Activated T-cell treated with anti-CD3 and anti-CD28 coated beads for 1 hour (primary cell): ENCODE data around the gene PHLPP2.

Experiments
- DNase-seq: peaks from one replicate; pipeline ENCODE4 v3.0.0-alpha.2; 2020; ENCODE audit warnings: low read depth

Gene PHLPP2, protein sequence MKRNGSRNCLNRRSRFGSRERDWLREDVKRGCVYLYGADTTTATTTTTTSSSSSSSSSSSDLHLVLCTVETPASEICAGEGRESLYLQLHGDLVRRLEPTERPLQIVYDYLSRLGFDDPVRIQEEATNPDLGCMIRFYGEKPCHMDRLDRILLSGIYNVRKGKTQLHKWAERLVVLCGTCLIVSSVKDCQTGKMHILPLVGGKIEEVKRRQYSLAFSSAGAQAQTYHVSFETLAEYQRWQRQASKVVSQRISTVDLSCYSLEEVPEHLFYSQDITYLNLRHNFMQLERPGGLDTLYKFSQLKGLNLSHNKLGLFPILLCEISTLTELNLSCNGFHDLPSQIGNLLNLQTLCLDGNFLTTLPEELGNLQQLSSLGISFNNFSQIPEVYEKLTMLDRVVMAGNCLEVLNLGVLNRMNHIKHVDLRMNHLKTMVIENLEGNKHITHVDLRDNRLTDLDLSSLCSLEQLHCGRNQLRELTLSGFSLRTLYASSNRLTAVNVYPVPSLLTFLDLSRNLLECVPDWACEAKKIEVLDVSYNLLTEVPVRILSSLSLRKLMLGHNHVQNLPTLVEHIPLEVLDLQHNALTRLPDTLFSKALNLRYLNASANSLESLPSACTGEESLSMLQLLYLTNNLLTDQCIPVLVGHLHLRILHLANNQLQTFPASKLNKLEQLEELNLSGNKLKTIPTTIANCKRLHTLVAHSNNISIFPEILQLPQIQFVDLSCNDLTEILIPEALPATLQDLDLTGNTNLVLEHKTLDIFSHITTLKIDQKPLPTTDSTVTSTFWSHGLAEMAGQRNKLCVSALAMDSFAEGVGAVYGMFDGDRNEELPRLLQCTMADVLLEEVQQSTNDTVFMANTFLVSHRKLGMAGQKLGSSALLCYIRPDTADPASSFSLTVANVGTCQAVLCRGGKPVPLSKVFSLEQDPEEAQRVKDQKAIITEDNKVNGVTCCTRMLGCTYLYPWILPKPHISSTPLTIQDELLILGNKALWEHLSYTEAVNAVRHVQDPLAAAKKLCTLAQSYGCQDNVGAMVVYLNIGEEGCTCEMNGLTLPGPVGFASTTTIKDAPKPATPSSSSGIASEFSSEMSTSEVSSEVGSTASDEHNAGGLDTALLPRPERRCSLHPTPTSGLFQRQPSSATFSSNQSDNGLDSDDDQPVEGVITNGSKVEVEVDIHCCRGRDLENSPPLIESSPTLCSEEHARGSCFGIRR (N-terminal part only)

DNA sequence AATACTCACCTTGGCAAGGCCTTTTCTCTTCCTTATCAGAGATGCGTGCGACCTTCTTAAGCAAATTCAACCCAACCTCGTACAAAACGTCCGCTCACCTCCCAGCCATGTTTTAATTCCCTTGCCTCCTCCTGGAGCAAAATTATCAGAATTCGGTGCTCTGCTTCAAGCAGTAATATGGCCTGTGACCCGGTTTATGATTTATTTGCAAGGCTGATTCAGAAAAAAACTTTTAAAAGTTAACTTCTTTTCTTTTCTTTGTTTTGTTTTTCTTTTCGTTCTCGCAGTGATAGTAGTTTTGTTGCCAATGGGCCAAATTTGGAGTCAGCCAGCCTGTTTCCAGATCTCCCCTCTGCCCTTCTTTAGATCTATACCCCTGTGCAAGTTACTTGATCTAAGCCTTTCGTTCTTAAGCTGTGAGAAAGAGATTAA is at the start of gene PHLPP2:
TSS of gene PHLPP2 (minus strand) at position 382 of the 432 bp plus-strand sequence. CDS start 9,906 bp downstream, outside the sequence.
- no peak for DNase-seq

DNA sequence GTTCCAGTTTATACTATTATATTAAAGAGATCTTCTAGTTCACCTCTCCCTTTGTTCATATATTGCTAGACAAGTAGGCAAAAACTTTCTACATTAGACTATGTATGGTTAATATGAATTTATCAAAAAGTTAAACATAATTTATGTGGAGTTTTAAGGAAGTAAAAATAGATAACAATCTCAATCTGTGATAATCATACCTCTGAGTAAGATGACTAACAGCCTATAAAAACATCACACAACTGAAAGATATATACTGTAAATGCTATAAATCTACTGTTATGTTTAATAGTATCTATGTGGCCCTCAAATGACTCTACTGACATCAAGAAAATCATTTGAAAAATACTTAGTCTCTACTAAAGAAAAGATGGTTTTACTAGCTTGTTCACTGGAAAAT is 47.1 kb upstream of the PHLPP2 start:
- DNase-seq = no peak

DNA sequence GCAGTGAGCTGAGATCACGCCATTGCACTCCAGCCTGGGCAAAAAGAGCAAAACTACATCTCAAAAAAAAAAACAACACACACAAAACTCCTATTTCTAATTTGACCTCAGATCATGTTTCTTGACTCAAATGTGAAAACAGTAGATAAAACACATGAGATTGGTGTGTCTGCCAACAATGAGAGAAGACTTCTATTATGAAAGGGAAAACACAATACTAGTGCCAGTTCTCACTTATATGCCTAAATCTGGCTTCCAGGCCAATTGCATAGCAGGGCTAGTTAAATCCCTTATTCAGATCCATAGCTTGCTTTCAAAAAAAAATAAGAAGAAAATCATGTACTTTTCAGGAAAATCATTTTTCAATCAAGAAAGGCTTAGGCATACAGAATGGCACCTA is 44.7 kb upstream of the PHLPP2 start:
- no peak for DNase-seq

DNA sequence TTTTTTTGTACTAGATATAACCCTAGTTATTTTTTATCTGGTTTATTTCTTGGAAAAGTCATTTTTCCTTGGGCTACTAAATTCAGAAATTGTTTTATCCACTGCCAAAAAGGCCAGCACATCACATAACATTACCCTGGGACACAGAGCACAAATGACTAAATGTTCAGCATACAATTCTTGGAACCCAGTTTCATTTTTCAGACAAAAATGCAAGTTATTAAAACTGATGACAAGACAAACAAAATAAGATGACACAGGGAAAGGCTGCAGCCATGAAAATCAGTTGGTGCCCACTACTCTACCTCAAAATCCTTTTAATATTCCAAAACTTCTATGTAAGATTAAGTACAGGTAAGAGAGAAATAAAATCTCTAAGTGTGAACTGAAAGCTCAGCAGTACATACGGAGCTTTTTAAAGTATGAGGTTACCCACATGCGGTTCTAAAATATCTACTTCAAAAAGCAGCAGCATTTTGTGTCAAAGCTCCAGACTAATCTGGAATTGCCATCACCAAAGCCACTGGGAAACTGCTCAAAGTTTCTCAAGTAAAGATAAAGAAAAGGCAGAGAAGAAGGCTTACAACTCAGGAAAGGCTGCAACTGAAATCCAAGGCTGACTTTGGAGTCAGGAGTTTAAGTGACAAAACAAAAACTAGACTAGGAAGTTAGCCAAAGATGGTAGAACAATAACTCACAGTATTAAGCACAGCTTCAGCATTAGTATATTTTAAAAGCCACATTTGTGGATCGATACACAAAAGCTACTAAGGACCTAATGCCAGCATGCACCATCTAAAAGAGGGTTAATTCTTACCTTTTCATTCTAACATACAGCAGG is 42.8 kb upstream of the PHLPP2 start:
- no peak for DNase-seq

DNA sequence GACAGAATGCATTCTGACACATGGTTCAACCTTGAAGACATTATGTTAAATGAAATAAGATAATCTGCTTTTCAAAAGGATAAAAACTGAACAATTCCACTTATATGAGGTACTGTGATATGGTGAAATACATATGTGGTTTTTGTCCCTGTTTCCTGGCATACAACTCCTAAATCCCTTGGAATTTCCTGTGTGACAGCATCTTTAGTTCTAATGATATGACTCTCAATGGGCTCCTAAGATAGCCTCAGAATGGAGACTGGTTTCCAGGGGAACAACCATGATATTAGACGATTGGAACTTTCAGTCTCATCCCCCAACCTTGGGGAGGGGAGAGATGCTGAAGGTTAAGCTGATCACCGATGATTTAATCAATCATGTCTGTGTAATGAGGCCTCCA is 37.7 kb upstream of the PHLPP2 start:
- DNase-seq = no peak

DNA sequence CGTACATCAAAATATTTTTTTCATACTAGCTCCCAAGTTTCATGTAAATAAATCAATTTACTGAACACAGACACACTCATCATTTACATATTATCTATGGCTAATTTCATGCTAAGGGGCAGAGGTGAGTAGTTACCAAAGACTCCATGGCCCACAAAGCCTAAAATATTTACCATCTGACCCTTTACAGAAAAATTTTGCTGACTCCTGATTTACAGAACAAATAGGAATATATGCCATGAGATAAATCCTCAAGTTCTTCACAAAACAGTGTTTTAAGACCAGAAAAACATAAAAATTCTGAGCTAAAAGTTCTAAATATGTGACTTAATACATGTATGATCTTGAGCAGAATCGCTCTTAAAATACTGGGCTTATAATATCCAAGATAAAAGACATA is 36.6 kb upstream of the PHLPP2 start:
- DNase-seq = no peak

DNA sequence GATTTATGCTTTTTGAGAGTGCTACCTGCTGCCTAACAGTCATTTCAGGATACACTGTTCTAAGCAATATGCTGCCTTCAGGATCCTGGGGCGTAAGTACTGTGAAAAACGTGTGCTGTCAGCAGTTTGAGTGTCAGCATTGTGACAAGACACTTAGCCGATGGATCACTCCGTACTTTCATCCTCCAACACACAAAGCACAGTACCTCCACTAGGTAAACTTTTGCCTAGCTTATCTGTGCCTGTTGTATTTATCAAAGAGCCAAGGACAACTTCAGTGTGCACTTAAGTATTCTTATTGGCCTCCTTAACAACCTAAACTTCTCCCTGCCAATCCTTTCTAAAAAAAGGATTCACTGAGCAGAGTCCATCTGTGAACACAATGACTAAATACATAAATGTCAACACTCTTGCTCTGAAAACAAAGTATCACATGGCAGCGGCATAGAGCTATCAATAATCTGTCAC is 33.8 kb upstream of the PHLPP2 start:
- DNase-seq = no peak

DNA sequence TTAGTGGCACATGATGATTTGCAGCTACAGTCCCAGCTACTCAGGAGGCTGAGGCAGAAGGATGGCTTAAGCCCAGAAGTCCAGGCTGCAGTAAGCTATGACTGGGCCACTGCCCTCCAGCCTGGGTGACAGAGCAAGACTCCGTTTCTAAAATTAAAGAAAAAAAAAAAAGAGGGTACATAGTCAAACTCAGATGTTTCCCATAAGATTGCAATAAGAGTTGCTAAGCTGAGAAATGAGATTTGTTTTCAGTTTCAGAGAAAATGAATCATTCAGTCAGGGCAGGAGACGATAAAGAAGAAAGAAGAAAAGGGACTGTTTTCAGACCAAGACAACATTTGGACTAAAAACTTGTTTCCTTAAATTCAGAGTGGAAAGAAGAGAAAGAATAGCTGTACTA is 30.2 kb upstream of the PHLPP2 start:
- no peak for DNase-seq

DNA sequence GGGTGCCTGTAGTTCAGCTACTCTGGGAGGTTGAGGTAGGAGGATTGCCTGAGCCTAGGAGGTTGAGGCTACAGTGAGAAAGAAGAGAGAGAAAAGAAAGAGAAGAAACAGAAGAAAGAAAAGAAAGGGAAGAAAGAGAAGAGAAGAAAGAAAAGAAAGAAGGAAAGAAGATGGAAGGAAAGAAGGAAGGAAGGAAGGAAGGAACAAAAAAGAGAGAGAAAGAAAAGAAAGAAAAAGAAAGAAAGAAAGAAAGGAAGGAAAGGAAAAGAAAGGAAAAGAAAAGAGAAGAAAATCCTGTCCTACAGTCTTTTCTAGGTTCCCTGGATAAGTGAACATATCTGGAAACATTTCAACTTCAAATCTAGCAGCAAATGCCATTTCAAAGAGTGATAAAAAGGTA is 29.6 kb upstream of the PHLPP2 start:
- no peak for DNase-seq

DNA sequence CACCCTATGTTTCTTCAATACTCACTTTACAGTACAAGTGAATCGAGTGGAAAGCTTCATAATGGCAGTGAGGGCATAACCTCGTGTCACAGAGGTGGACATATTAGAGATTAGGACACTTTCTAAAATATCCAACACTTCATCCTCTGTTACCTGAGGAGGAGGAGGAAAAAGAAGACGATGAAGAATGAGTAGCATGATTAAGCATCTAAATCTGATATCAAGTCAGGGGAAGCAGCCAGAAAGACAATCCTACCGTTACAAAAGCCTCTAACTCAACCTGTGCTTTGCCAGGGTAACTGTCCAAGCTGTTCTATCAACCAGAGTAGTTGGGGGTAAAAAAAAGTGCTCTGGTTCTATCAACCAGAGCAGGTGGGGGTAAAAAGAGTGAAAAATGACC is 23.7 kb upstream of the PHLPP2 start:
- no peak for DNase-seq

DNA sequence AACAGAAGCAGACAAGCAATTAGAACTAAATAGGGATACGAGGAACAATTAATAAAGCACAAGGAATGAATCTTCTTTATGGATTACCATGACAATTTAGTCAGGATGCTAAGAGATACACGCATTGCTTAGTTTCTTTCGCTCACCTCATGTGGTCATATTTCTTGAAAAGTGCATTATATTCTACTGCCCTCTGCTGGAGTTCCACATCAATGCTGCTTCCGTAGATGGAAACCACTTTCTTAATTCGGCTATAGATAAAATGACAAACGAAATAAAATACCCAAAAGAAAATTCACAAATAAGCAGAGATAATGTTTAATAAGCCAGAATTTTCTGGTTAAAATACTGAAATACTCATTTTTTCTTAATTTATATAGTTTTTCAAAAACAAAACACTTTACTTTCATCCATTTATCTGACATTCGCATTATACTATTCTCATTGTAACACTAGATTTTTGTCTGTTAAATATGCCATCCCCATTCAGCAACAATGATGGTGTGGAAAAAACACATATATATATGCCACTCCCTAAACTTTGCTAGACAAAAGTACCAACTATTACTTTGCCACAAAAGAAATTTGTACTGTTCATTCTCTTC is 22.0 kb upstream of the PHLPP2 start:
- no peak for DNase-seq

DNA sequence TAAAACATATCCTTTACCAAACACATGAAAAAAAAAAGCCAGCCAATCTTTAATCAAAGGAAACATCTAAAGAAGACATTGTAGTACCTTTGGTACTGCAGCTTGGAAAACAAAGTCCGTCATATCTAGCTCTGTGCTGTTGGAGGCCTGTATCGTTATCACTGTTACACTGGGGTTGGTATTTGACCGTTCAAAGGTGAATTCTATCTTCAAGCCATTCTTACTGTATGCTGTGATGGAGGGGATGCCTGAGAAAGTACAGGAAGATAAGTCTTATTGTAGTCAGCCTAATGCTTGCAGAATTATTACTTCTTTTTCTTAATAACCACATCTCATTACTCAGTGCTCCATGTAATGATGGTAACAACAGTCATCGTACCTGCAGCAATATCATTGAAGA is 14.4 kb upstream of the PHLPP2 start:
- DNase-seq = no peak

DNA sequence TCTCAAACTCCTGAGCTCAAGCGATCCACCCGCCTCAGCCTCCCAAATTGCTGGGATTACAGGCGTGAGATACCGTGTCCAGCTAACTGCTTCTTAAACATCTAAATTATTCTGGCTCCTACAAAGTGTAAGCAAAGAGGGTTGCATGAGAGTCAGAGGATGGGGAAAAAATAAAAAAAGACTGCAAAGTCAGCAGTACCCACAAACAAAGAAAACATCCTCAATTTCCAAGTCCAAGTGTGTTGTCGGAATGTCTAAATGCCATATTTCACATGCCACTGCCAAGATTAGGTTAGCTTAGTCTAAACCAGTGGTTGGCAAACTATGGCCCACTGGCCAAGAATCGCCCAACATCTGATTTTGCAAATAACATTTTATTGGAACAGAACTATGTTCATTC is 13.0 kb upstream of the PHLPP2 start:
- DNase-seq = no peak

DNA sequence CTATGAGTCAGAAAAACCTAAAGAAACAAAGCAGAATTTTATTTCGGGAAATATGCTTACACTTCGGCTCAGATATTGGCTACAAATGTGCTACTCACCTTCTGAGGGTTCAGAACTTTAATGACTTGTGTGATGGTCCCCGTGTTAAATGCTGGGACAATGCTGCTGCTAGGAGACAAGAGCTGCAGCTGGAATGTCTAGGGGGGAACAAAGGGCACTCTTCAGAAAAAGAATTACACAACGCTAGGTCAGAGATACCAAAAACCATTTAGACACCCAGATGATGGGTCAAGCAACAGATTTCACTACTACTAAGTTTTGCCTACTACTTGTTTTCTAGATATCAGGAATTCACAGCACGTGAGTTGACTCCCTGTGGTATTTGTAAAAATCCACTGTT is 10.0 kb upstream of the PHLPP2 start:
- DNase-seq = no peak

DNA sequence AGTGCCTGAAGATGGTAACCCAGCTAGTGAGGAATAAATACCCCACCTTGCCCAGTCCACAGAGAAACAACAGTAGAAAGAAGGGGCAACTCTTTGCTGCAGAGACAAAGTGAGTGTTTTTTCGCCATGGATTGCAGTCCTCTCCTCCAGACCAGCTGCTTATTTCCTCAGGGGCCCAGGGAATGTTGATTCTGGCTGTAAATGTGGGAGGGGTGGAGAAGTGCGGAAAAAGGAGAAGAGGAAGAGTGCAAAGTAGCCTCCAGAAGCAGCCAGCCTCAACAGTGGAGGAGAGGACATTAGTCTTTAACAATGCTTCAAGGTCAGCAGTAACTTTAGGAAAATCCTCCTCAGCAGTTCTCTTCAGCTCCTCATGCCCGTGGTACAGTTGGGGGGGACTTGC is 8.1 kb upstream of the PHLPP2 start:
- DNase-seq = no peak

DNA sequence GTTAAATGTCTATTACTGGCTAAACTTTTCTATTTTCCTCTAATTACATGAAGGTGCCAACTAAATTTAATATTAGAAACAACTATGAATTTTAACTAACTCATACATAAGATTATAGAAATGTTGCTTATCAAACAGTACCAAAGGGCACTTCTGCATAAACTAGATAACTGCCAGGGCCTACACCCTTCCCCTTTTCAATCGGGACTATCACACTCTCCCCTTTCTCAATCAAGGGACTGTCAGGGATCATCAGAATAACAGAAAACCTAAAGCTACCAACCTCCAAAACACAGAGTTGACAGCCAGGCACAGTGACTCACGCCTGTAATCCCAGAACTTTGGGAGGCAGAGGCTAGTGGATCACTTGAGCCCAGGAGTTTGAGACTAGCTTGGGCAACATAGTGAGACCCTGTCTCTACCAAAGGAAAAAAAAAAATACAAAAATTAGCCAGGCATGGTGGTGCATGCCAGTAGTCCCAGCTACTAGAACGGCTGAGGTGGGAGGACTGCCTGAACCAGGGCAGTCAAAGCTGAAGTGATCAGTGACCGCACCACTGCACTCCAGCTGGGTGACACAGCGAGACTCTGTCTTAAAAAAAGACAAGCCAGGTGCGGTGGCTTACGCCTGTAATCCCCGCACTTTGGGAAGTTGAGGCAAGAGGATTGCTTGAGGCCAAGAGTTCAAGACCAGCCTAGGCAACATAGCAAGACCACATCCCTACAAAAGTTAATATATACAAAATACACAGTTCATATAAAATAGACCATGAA is 3.2 kb upstream of the PHLPP2 start:
- DNase-seq = no peak

DNA sequence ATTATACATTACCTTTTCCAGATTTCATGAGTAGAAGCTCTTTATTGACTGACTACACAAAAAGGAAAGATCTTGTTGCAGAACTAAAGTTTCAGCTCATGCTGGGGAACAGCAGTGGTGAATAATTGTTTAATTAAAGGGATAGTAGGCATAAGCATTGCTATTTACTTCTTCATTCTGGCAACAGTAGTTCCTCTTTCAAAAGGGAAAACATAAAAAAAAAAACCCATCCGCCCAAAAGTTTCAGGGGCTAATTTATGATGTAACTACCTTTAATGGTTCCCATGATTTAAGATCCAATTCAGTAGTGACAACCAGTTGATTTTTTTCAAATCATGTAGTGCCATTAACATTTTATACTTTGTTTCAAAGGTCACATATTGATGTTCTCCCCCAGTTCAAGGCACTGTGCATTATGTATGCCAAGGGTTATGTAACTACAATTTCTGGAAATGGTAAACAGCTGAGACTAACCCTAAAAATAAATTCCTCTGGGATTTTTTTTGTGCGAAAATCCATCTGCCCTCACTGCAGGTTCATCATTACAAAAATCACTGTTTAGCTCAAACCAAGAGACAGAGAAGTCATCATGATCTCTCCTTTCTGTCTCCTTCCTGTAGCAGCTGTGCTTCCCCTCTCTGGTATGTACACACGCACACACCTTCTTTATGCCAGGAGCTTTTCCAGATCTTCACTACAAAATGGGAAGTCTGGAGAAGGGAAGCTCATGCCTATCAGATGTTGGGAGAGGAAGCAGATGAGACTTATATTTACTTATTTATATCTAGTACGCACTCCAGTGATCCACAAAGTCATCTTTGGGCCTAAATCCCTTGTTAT is 2.2 kb upstream of the PHLPP2 start:
- no peak for DNase-seq

DNA sequence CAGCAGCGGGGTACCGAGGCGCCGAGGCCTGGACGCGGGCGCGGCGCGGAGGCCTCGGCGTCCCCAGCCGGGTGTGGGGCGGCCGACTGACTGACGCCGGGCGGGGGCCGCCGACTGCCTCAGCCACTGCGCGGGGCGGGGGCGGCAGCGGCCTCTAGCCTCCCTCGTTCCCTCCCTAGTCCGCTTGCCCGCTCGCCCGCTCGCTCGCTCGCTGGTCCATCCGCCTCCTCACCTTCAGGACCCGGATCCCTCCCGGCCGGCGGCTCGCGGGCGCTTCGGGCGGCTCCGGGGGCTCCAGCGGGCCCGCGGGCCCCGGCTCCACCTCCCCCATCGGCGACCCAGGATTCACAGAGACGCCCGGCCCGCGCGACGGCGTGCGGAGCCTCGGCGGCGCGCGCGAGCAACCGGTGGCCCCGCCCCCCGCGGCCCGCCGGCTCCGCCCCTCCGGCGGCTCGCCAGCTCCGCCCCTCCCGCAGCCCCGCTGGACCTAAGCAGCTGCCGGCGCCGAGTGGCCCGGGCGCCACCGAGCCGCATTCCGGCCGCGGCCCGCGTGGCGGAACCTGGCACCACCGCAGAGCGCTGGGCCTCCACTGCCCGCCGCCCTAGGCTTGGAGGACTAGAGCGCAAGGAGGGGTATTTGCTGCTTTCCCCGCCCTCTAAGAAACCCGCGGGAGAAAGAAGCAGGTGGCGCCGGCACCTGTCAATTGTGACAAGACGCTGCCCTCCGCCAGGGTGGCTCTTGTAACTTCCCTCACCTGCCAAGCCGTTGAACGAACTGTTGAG is 773 bp downstream of the PHLPP2 start:
- peak; percentile 68 for DNase-seq
